Measurements from ENCODE around the gene PROC. TPM values are rescaled to one million over a fixed set of nuclear protein-coding genes. Genes with fewer than 3 reads are reported as not detected.

PROC gene
- total and polyA plus RNA-seq, 2 of the 4 experiments (the other 2 are of a cell fraction), result 0.07 TPM; not detected in 1

GRCh38 chr2:127428057-127428814 lies 10.0 kb downstream of the PROC start (continued):
- TF ChIP-seq RAD21 (IDR thresholded peaks at IDR 0.05; ENCODE audit: low read length) (no peak), MAFK (IDR thresholded peaks at IDR 0.05; ENCODE audit: low read depth, low read length) (no peak), BHLHE40 (IDR thresholded peaks at IDR 0.05; ENCODE audit: low read depth, low read length) (no peak), RFX5 (IDR thresholded peaks at IDR 0.05; ENCODE audit: low read depth, low read length) (no peak), CHD1 (IDR thresholded peaks at IDR 0.05; ENCODE audit: low read depth, low read length) (no peak)

- Histone ChIP-seq H3K9ac (ENCODE audit: low read depth, low read length) (no peak overlapping the region), H3K23ac (ENCODE audit: low read depth, low read length) (no peak overlapping the region), H4K8ac (ENCODE audit: low read depth in 2 of 2, low read length in 2 of 2) (no peak overlapping the region), H3K79me1 (ENCODE audit: low read depth in 1 of 2, low read length in 2 of 2) (no peaks in the 10 kb centered on the region), H4K20me1 (ENCODE audit: insufficient read depth, low read length) (no peaks in the 10 kb centered on the region), H2BK120ac (ENCODE audit: low read depth, low read length) (no peak overlapping the region), H2BK20ac (ENCODE audit: low read depth, low read length) (no peak overlapping the region), H2BK15ac (ENCODE audit: low read depth, low read length) (no peak overlapping the region), H3K9me3 (ENCODE audit: control insufficient read depth, insufficient read depth, low read length) (no peaks in the 10 kb centered on the region), H2AK9ac (replicated peaks; ENCODE audit: low read depth, low read length, poor library complexity) (no peak overlapping the region), H3K56ac (ENCODE audit: extremely low read depth, insufficient read depth, low read length) (no peak overlapping the region), H3K18ac (ENCODE audit: low read depth, low read length) (no peak overlapping the region), H3K14ac (replicated peaks; ENCODE audit: low read depth, low read length) (no peak overlapping the region), H3K4me2 (ENCODE audit: low read depth, low read length) (no peak overlapping the region), H3K4me3 (ENCODE audit: insufficient read depth, low read depth, low read length) (no peak overlapping the region), H3K27ac (ENCODE audit: insufficient read depth, low read length) (no peak overlapping the region), H2AK5ac (ENCODE audit: low read depth, low read length) (no peak overlapping the region), H4K91ac (ENCODE audit: insufficient read depth, low read depth, low read length) (no peak overlapping the region), H3K36me3 (ENCODE audit: control insufficient read depth, insufficient read depth, low read length) (no peaks in the 10 kb centered on the region), H3K27me3 (ENCODE audit: control insufficient read depth, insufficient read depth, low read length) (no peaks in the 10 kb centered on the region), H4K5ac (ENCODE audit: low read depth, low read length) (no peak overlapping the region), H3K4me1 (ENCODE audit: control insufficient read depth, insufficient read depth, low read length) (no peaks in the 10 kb centered on the region), H2AFZ (replicated peaks; ENCODE audit: low read length, poor library complexity) (no peak overlapping the region), H2BK5ac (ENCODE audit: low read depth, low read length, poor library complexity, severe bottlenecking) (no peak overlapping the region), H3K4ac (ENCODE audit: low read depth, low read length) (no peak overlapping the region), H3K9me1 (ENCODE audit: insufficient read depth, low read length) (no peaks in the 10 kb centered on the region)
- CTCF ChIA-PET, result no interaction called here
- in situ Hi-C loops (cut with MboI; ENCODE audit: low sequenced_read_pairs) (no loop called here), intact Hi-C loops (cut with micrococcal nuclease) (no loop called here), dilution Hi-C loops (cut with HindIII; ENCODE audit: low sequenced_read_pairs, unreplicated experiment) (no loop called here)
- DNase-seq, result no peak
- POLR2A ChIA-PET (ENCODE audit: unreplicated experiment), result no interaction called here
- ATAC-seq (ENCODE audit: low read depth), result no peak
- BruUV-seq (replicated peaks), result no TSS peak
- WGBS, 2 experiments (ENCODE audit: extremely low coverage in 2 of 2, insufficient read length in 1 of 2), result no CpG with 5 or more reads among the region's 6 CpGs
- TF ChIP-seq NFE2L2 (IDR thresholded peaks at IDR 0.05; ENCODE audit: low read depth, low read length) (no peak), SMC3 (IDR thresholded peaks at IDR 0.05; ENCODE audit: low read depth, low read length) (no peak), RFX5 (IDR thresholded peaks at IDR 0.05; ENCODE audit: low read depth, low read length) (no peak), ELK1 (IDR thresholded peaks at IDR 0.05; ENCODE audit: borderline replicate concordance, low read depth, low read length) (no peak), CHD1 (IDR thresholded peaks at IDR 0.05; ENCODE audit: low read depth, low read length) (no peak), MXI1 (IDR thresholded peaks at IDR 0.05; ENCODE audit: borderline replicate concordance, low read depth, low read length) (no peak), MAFK (IDR thresholded peaks at IDR 0.05; ENCODE audit: low read depth, low read length) (no peak), USF2 (IDR thresholded peaks at IDR 0.05; ENCODE audit: low read depth, low read length) (no peak), RCOR1 (IDR thresholded peaks at IDR 0.05; ENCODE audit: insufficient replicate concordance, low read length) (no peak), POLR2A (IDR thresholded peaks at IDR 0.05; ENCODE audit: low read depth, low read length) (no peak), BHLHE40 (IDR thresholded peaks at IDR 0.05; ENCODE audit: low read depth, low read length) (no peak), FOS (IDR thresholded peaks at IDR 0.05; ENCODE audit: low read depth, low read length) (no peak), CTCF (conservative IDR thresholded peaks at IDR 0.05; ENCODE audit: low read depth, low read length) (no peak)
Observed at GRCh38 chr2:127428815-127429109, 10.5 kb downstream of the PROC start.

All from IMR-90 (cell line).